ENCODE results near the gene GPR3. TPM values are rescaled to one million over a fixed set of nuclear protein-coding genes. Genes with fewer than 3 reads are reported as not detected.

Gene GPR3, protein sequence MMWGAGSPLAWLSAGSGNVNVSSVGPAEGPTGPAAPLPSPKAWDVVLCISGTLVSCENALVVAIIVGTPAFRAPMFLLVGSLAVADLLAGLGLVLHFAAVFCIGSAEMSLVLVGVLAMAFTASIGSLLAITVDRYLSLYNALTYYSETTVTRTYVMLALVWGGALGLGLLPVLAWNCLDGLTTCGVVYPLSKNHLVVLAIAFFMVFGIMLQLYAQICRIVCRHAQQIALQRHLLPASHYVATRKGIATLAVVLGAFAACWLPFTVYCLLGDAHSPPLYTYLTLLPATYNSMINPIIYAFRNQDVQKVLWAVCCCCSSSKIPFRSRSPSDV
- total RNA-seq = 0.73 and 1.2 TPM in 2 replicates

DNA sequence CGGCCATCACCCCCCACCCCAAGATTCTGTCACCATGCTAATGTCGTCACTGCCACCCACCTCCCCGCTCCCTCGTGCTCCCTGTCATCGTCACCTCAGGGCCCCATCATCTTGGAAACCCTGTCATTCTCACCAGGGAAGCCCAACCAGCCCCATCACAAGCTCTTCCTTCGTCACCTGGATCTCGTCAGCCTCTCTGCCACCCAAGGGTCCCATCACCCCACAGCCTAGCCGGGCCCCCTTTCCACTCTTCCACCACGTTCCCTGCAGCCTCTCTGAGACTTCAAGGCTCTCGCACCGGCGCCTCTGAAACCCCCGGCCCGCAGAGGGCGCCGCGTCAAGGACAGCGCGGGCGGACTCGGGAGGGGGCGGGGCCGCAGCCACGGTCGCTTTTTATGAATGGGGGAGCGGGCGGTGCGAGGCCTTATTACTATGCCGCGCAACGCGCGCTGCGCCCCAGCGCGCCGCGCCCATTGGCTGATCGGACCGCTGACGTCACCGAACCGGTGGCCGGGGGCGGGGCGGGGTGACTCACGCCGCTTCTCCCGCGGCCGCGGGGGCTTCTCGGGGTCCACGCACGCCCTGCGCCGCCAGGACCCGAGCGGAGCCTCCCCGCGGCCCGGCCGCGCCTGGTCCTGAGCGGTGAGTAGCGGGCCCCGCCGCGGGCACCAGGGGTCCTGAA, at the start of gene GPR3:
Gene GPR3, plus strand, starts transcription at position 527 of the 682 bp plus-strand sequence. CDS start 1,177 bp downstream, outside the sequence.

DNA sequence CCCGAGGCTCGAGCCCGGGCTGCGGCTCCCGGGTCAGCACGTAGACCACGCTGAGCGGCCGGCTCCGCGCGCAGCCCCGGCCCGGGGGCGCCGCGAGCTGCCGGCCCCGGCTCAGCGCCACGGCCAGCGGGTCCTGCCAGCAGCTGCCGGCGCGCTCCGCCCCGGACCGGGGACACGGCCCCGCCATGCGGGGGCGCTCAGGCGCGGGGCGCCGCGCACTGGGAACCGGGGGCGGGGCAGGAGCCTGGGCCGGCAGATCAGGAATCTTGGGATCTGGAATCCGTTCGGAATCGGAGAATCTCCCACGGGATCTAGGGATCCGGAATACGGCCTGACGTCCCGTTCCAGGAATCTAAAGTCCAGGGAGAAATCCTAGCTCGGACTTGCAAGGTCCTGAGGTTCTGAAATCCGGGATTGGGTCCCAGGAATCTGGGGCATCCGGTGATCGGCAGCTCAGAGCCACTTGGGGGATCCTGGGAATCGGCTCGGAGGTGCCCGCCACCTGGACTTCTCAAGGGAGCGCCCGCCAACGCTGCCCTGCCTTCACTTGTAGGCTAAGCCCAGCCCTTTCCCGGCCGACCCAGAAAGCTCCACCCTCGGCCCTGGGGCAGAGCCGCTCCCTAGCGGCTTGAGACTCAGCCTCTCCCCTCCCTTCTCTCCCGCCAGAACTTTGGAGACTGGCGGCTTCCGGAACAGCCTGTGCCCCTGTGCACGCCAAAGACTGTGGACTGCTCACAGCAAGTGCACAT, 25.8 kb upstream of the GPR3 start, which contains the start of gene MAP3K6:
Gene MAP3K6, minus strand, starts transcription at position 551 of the 749 bp plus-strand sequence. Its CDS starts 364 bp downstream, at position 187.

DNA sequence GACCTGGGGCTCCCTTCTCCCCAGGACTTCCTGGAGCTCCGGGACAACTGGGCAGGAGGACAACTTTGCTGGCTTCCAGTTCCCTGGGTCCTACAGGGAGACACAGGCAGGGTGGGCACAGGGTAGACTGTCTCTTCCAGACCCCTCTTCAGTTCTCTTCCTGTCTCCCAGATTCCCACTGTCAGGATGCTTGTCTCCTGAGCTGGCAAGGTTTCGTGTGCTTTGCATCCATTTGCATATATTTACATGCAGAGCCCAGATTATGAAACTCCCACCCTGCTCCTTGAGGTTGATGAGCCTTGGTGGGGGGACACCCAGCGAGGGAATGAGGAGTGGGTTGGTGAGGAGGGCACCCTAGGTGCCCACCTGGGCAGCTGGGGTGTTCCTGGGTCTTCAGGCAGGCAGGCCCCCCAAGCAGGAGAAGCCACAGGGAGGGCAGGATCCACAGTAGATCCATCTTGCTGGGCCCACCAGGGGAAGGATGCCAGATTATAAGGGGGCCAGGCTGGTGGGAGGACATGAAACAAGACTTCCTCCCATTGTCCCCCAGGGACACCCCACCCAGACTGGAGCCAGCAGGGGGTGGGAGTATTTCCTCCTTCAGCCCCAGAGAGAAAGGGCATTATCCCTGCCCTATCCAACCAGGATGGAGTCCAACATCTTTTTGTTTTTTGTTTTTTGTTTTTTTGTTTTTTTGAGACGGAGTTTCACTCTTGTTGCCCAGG, 17.9 kb upstream of the GPR3 start, which contains the start of gene FCN3:
Gene FCN3, minus strand, starts transcription at position 463 of the 725 bp plus-strand sequence. Its CDS starts 6 bp downstream, at position 457.

DNA sequence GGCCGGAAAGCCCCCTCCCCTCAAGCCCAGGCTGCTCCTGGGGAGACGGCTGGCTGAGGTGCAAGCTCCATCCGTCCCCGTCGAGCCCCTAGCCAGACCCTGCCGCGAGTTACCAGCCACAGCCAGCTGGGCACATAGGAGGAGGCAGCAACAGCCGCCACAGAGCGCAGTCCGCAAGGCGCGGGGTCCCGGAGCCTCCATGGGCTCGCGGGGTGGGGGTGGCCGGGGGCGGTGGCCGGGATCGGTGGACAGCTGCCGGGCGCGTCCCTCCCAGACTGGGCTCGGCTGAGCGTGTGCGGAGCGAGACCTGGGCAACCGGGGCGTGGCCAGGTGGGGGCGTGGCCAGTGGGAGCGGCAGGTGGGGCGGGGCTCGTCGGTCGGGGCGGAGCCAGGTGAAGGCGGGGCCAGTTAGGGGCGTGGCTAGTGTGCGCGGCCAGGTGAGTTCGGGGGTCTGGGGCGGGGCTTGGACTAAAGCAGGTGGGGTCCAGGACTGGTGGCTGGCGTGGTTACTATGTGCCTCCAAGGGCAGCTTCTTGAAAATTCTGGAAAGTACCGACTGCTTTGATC, 9.3 kb upstream of the GPR3 start, which contains the start of gene CD164L2:
Gene CD164L2, minus strand, starts transcription at position 295 of the 567 bp plus-strand sequence. Its CDS starts 94 bp downstream, at position 201.

Other genes starting within 250 kb of the GPR3 start
- gene SLC9A1, start 237.5 kb upstream of the GPR3 start, total RNA-seq = 3.7 and 5.3 TPM in 2 replicates
- gene WDTC1, start 158.0 kb upstream of the GPR3 start, total RNA-seq = 13.6 and 18.8 TPM in 2 replicates
- gene TMEM222, start 70.5 kb upstream of the GPR3 start, total RNA-seq = 21.9 and 25.0 TPM in 2 replicates
- gene SYTL1, start 50.6 kb upstream of the GPR3 start, total RNA-seq = not detected in 2 replicates
- 24.8 and 26.5 TPM in 2 replicates for gene MAP3K6, start 25.7 kb upstream of the GPR3 start, total RNA-seq
- not detected in 2 replicates for gene FCN3, start 17.8 kb upstream of the GPR3 start, total RNA-seq
- not detected in 2 replicates for gene CD164L2, start 9.3 kb upstream of the GPR3 start, total RNA-seq
- 16.9 and 20.1 TPM in 2 replicates for gene WASF2, start 97.5 kb downstream of the GPR3 start, total RNA-seq
- 8.1 and 12.3 TPM in 2 replicates for gene AHDC1, start 211.5 kb downstream of the GPR3 start, total RNA-seq
- not detected in 2 replicates for gene FGR, start 242.6 kb downstream of the GPR3 start, total RNA-seq

All from subcutaneous preadipocyte (primary cell).